Endothelial cell of umbilical vein (primary cell): ENCODE data around the gene HOXC9.

Source experiments
- EZH2 ChIP-seq: IDR thresholded peaks from 2 replicates; pipeline ENCODE4 v1.6.1; 2012; ENCODE audit warnings: borderline replicate concordance, low read depth, mild to moderate bottlenecking, moderate library complexity, low read length, inconsistent platforms; ENCODE audit not compliant: severe bottlenecking
- JUN ChIP-seq: IDR thresholded peaks from 2 replicates; pipeline ENCODE4 v1.6.1; 2011; ENCODE audit warnings: borderline replicate concordance, low read depth; ENCODE audit not compliant: insufficient read length, insufficient read depth

DNA sequence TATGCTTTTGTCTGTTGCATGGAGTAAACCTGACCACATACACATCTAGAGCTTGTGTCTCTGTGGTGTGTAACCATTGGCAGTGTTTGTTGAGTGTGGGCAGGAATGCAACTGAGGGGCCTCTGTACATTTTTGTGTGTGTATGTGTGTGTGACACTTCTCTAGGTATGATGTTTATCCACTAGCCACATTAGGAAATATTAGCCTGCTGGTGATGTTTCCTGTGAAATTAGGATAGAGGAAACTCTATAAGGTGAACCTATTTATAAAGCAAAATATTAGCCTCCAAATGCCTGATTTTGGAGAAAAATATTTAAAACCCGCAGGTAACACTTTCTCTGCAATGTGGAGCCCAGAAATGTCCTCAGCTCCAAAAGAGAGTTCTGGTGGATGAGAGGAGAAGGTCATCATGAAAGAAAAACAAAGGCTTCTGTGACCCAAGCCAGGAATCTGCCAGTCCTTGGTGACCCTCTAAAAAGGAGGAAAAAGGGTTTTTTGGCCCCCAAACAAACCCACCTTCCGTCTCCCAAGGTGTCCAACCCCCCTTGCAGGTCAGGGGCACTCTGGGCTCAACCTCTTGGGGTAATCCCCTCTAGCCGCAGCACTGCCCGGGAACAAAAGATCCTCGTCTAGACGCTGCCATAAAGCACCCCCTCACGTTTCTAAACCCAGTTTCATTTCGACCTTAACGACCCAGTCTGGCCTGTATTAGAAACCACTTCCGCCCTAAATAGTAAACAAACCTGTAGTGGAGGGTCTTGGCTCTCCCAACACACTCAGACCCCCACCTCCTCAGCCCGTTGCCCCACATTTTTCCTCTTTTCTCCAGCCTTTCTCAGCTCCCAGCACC, 22.1 kb upstream of the HOXC9 start:
- TF ChIP-seq EZH2 (no peak), JUN (no peak)
